ENCODE data around the gene CCDC90B. TPM values are rescaled to one million over a fixed set of nuclear protein-coding genes. Genes with fewer than 3 reads are reported as not detected.

CCDC90B gene
- total RNA-seq, 1 experiment from 2014 or later, result 32.2 TPM

- no TSS peak for BruUV-seq (replicated peaks)
- peaks cover 7% of the 10 kb centered on the region; the same call in 1 of the 2 replicates for H3K36me3 ChIP-seq (ENCODE audit: low read depth)
- H3F3A ChIP-seq (ENCODE audit: insufficient read depth, low read depth), result peaks cover 7% of the 10 kb centered on the region; the same call in 1 of the 2 replicates
- peak overlapping the region; percentile 82 for H3K27ac ChIP-seq
- H2AFZ ChIP-seq, result peak overlapping the region; percentile 91
- intact Hi-C loops (cut with micrococcal nuclease; ENCODE audit: unreplicated experiment), result loop anchor here (1.0 to 10.0 kb wide), 5 partner anchors 90 to 393 kb away; partner anchors contain the start of genes ANKRD42, PCF11, PRCP and RAB30
- peaks cover 46% of the 10 kb centered on the region for H3K79me2 ChIP-seq (ENCODE audit: low read depth)
- peak overlapping the region; percentile 84 for H3K4me2 ChIP-seq
- TF ChIP-seq EZH2 (IDR thresholded peaks at IDR 0.05; ENCODE audit: low read depth) (no peak), CTCF (conservative IDR thresholded peaks at IDR 0.05) (no peak)
- ChIA-PET POLR2A (ENCODE audit: unreplicated experiment) (no interaction called here), CTCF (no interaction called here)
- no peaks in the 10 kb centered on the region for H3K9me3 ChIP-seq (ENCODE audit: insufficient read depth, low read depth)
- H3K9me2 ChIP-seq (ENCODE audit: insufficient read depth), result no peaks in the 10 kb centered on the region
- H3K4me3 ChIP-seq, result peak overlapping the region; percentile 75
- H3K27me3 ChIP-seq (ENCODE audit: insufficient read depth, low read depth), result no peaks in the 10 kb centered on the region
- peaks cover 16% of the 10 kb centered on the region for H3K4me1 ChIP-seq (replicated peaks; ENCODE audit: insufficient read depth)
- no peaks in the 10 kb centered on the region for H4K20me1 ChIP-seq (ENCODE audit: insufficient read depth)
- no peak for DNase-seq
Observed at GRCh38 chr11:83284501-83285150, 1.5 kb downstream of the CCDC90B start.

GRCh38 chr11:83282084-83282716 lies 4.0 kb downstream of the CCDC90B start:
- Histone ChIP-seq H2AFZ (no peak overlapping the region), H3K27ac (no peak overlapping the region), H3K9me2 (ENCODE audit: insufficient read depth) (no peaks in the 10 kb centered on the region), H3K4me3 (no peak overlapping the region), H4K20me1 (ENCODE audit: insufficient read depth) (no peaks in the 10 kb centered on the region), H3K4me2 (no peak overlapping the region), H3K79me2 (ENCODE audit: low read depth) (peaks cover 46% of the 10 kb centered on the region), H3K27me3 (ENCODE audit: insufficient read depth, low read depth) (no peaks in the 10 kb centered on the region), H3K9me3 (ENCODE audit: insufficient read depth, low read depth) (no peaks in the 10 kb centered on the region), H3K36me3 (ENCODE audit: low read depth) (peaks cover 24% of the 10 kb centered on the region), H3K4me1 (replicated peaks; ENCODE audit: insufficient read depth) (peaks cover 16% of the 10 kb centered on the region), H3F3A (ENCODE audit: insufficient read depth, low read depth) (peaks cover 7% of the 10 kb centered on the region; the same call in 1 of the 2 replicates)
- no peak for DNase-seq
- no TSS peak for BruUV-seq (replicated peaks)
- TF ChIP-seq EZH2 (IDR thresholded peaks at IDR 0.05; ENCODE audit: low read depth), result no peak
- POLR2A ChIA-PET (ENCODE audit: unreplicated experiment), result no interaction called here
- CTCF ChIA-PET, result interaction anchor here (1.3 kb wide), 1 partner anchor 32 kb away, joined by 3 read pairs; no protein-coding TSS in a partner anchor
- intact Hi-C loops (cut with micrococcal nuclease; ENCODE audit: unreplicated experiment), result loop anchor here (10.0 kb wide), 2 partner anchors 87 to 207 kb away; partner anchors contain the start of genes ANKRD42 and RAB30

- Histone ChIP-seq H3K79me2 (ENCODE audit: low read depth) (peaks cover 44% of the 10 kb centered on the region), H3K36me3 (ENCODE audit: low read depth) (peaks cover 32% of the 10 kb centered on the region), H2AFZ (no peak overlapping the region), H3K27ac (no peak overlapping the region), H3F3A (ENCODE audit: insufficient read depth, low read depth) (peaks cover 11% of the 10 kb centered on the region), H3K27me3 (ENCODE audit: insufficient read depth, low read depth) (no peaks in the 10 kb centered on the region), H4K20me1 (ENCODE audit: insufficient read depth) (peaks cover 2% of the 10 kb centered on the region; the same call in 1 of the 2 replicates), H3K4me2 (no peak overlapping the region), H3K9me3 (ENCODE audit: insufficient read depth, low read depth) (no peaks in the 10 kb centered on the region), H3K4me1 (replicated peaks; ENCODE audit: insufficient read depth) (peaks cover 12% of the 10 kb centered on the region), H3K9me2 (ENCODE audit: insufficient read depth) (no peaks in the 10 kb centered on the region), H3K4me3 (no peak overlapping the region)
- BruUV-seq (replicated peaks), result no TSS peak
- TF ChIP-seq EZH2 (IDR thresholded peaks at IDR 0.05; ENCODE audit: low read depth), result no peak
- no peak for TF ChIP-seq CTCF (conservative IDR thresholded peaks at IDR 0.05)
- DNase-seq, result no peak
- CTCF ChIA-PET, result interaction anchor here (0.9 kb wide), 1 partner anchor 99 kb away, joined by 3 read pairs; no protein-coding TSS in a partner anchor
- POLR2A ChIA-PET (ENCODE audit: unreplicated experiment), result no interaction called here
- intact Hi-C loops (cut with micrococcal nuclease; ENCODE audit: unreplicated experiment), result loop anchor here (10.0 kb wide), 2 partner anchors 85 to 205 kb away; partner anchors contain the start of genes ANKRD42 and RAB30
Observed at GRCh38 chr11:83280256-83280655, 5.9 kb downstream of the CCDC90B start.
